Loucy (cell line): ENCODE results near the gene GHSR.

Experiments used
- H2AFZ ChIP-seq: fragments of 200-600 bp; sonication (generic); 2 replicates; pipeline ENCODE4 v1.6.0; 2016; ENCODE audit warnings: antibody characterized with exemption, mild to moderate bottlenecking, low read length, moderate library complexity
- H3F3A ChIP-seq: fragments of 200-600 bp; 2 replicates; pipeline ENCODE4 v1.6.0; 2016; ENCODE audit warnings: antibody characterized with exemption, low read depth, mild to moderate bottlenecking
- H3K27me3 ChIP-seq: fragments of 200-600 bp; sonication (generic); 2 replicates; pipeline ENCODE4 v1.6.1; 2014; ENCODE audit warnings: low read length, mild to moderate bottlenecking; ENCODE audit not compliant: insufficient read depth, poor library complexity, severe bottlenecking
- H3K36me3 ChIP-seq: fragments of 200-600 bp; sonication (generic); 2 replicates; pipeline ENCODE4 v1.6.1; 2016; ENCODE audit warnings: low read length; ENCODE audit not compliant: insufficient read depth
- H3K4me1 ChIP-seq: fragments of 200-600 bp; sonication (generic); 2 replicates; pipeline ENCODE4 v1.5.1; 2014; ENCODE audit warnings: low read length, mild to moderate bottlenecking; ENCODE audit not compliant: insufficient read depth, poor library complexity, severe bottlenecking
- H3K4me2 ChIP-seq: fragments of 200-600 bp; sonication (generic); 2 replicates; pipeline ENCODE4 v1.6.0; 2014; ENCODE audit warnings: antibody characterized with exemption, low read length, low read depth, mild to moderate bottlenecking; ENCODE audit not compliant: poor library complexity, severe bottlenecking
- H3K4me3 ChIP-seq: fragments of 200-600 bp; sonication (generic); 2 replicates; pipeline ENCODE4 v1.5.1; 2014; ENCODE audit warnings: low read length, mild to moderate bottlenecking, mixed read lengths; ENCODE audit not compliant: poor library complexity, severe bottlenecking
- H3K79me2 ChIP-seq: fragments of 200-600 bp; sonication (generic); 2 replicates; pipeline ENCODE4 v1.6.1; 2014; ENCODE audit warnings: low read length; ENCODE audit not compliant: insufficient read depth
- H3K9ac ChIP-seq: fragments of 200-600 bp; sonication (generic); 2 replicates; pipeline ENCODE4 v1.6.0; 2014; ENCODE audit warnings: mild to moderate bottlenecking, low read depth, low read length, moderate library complexity; ENCODE audit not compliant: poor library complexity, severe bottlenecking
- H3K9me2 ChIP-seq: fragments of 200-600 bp; sonication (generic); replicated peaks from 2 replicates; pipeline ENCODE4 v1.6.1; 2016; ENCODE audit warnings: low read depth, low read length, mixed read lengths
- H3K9me3 ChIP-seq: fragments of 200-600 bp; sonication (generic); 2 replicates; pipeline ENCODE4 v1.6.1; 2014; ENCODE audit warnings: mild to moderate bottlenecking, antibody characterized with exemption, low read length, low read depth; ENCODE audit not compliant: insufficient read depth
- H4K20me1 ChIP-seq: fragments of 200-600 bp; sonication (generic); 2 replicates; pipeline ENCODE4 v1.6.0; 2014; ENCODE audit warnings: antibody characterized with exemption, low read length, mild to moderate bottlenecking; ENCODE audit not compliant: insufficient read depth, poor library complexity, severe bottlenecking
- EZH2phosphoT487 ChIP-seq: fragments of 200-600 bp; IDR thresholded peaks from 2 replicates; pipeline ENCODE4 v1.6.1; 2018; ENCODE audit warnings: antibody characterized with exemption, mild to moderate bottlenecking, moderate library complexity, borderline replicate concordance
- TF ChIP-seq, protein P1 (sequence below): fragments of 200-600 bp; sonication (generic); conservative IDR thresholded peaks from 2 replicates; pipeline ENCODE4 v1.5.1; 2014; ENCODE audit warnings: mild to moderate bottlenecking, antibody characterized with exemption, low read length

The GHSR gene

GRCh38 chr3:172476347-172476746 lies 28.1 kb upstream of the GHSR start:
- H3K36me3 ChIP-seq, result no peaks in the 10 kb centered on the region
- H3K9me3 ChIP-seq, result no peaks in the 10 kb centered on the region
- H2AFZ ChIP-seq, result peak overlapping the region; percentile 94
- H3K9ac ChIP-seq, result peak overlapping the region; percentile 56
- no peaks in the 10 kb centered on the region for H3K79me2 ChIP-seq
- H3K27me3 ChIP-seq, result no peaks in the 10 kb centered on the region
- H4K20me1 ChIP-seq, result no peaks in the 10 kb centered on the region
- peak overlapping the region; percentile 60 for H3K4me2 ChIP-seq
- no peaks in the 10 kb centered on the region for H3K4me1 ChIP-seq
- H3K4me3 ChIP-seq, result peak overlapping the region; percentile 74
- TF ChIP-seq, protein P1, sequence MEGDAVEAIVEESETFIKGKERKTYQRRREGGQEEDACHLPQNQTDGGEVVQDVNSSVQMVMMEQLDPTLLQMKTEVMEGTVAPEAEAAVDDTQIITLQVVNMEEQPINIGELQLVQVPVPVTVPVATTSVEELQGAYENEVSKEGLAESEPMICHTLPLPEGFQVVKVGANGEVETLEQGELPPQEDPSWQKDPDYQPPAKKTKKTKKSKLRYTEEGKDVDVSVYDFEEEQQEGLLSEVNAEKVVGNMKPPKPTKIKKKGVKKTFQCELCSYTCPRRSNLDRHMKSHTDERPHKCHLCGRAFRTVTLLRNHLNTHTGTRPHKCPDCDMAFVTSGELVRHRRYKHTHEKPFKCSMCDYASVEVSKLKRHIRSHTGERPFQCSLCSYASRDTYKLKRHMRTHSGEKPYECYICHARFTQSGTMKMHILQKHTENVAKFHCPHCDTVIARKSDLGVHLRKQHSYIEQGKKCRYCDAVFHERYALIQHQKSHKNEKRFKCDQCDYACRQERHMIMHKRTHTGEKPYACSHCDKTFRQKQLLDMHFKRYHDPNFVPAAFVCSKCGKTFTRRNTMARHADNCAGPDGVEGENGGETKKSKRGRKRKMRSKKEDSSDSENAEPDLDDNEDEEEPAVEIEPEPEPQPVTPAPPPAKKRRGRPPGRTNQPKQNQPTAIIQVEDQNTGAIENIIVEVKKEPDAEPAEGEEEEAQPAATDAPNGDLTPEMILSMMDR, result no peak
- TF ChIP-seq EZH2phosphoT487, result no peak
- no peaks in the 10 kb centered on the region for H3K9me2 ChIP-seq
- no peaks in the 10 kb centered on the region for H3F3A ChIP-seq

DNA sequence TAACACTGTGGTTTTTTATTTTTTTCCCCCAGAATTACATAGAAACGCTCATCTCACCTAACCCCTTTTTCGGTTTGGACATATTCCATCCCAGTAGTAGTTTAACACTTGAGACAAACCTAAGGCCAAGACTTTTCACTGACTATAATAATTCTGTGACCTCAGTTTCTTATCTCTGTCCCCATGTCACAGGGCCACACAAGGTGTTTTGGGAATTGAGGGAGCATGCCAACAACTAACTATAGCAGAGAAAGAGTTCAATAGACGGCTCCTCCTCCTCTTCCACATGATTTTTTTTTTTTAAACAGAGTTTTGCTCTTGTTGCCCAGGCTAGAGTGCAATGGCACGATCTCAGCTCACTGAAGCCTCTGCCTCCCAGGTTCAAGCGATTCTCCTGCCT lies 27.4 kb upstream of the GHSR start:
- Histone ChIP-seq H3K4me1 (no peaks in the 10 kb centered on the region), H4K20me1 (no peaks in the 10 kb centered on the region), H3K79me2 (no peaks in the 10 kb centered on the region), H2AFZ (no peak overlapping the region), H3K36me3 (no peaks in the 10 kb centered on the region), H3K4me2 (no peak overlapping the region), H3K4me3 (no peak overlapping the region), H3K9me3 (no peaks in the 10 kb centered on the region), H3F3A (no peaks in the 10 kb centered on the region), H3K9me2 (no peaks in the 10 kb centered on the region), H3K9ac (no peak overlapping the region), H3K27me3 (no peaks in the 10 kb centered on the region)
- TF ChIP-seq, protein P1, result no peak
- TF ChIP-seq EZH2phosphoT487, result no peak

DNA sequence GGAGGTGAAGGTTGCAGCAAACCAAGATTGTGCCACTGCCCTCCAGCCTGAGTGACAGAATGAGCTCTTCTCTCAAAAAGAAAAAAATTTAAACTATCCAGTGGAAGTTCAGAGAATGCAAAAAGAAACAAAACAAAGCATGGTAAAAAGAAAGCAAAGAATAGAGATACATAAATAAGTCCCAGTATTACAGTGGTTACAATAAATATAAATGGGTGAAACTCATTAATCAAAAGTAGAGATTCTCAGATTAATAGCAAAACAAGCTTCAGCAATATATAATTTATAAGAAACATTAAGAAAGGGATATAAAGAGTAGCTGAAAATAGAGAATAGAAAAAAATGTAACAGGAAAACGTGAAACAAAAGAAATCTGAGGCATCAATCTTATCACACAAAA lies 23.6 kb upstream of the GHSR start:
- no peak overlapping the region for H3K9ac ChIP-seq
- no peaks in the 10 kb centered on the region for H4K20me1 ChIP-seq
- H3F3A ChIP-seq, result no peaks in the 10 kb centered on the region
- H3K79me2 ChIP-seq, result no peaks in the 10 kb centered on the region
- no peaks in the 10 kb centered on the region for H3K27me3 ChIP-seq
- no peaks in the 10 kb centered on the region for H3K9me3 ChIP-seq
- H3K4me1 ChIP-seq, result no peaks in the 10 kb centered on the region
- no peak for TF ChIP-seq EZH2phosphoT487
- TF ChIP-seq, protein P1, result no peak
- H3K4me3 ChIP-seq, result no peak overlapping the region
- no peak overlapping the region for H3K4me2 ChIP-seq
- H3K9me2 ChIP-seq, result no peaks in the 10 kb centered on the region
- no peak overlapping the region for H2AFZ ChIP-seq
- no peaks in the 10 kb centered on the region for H3K36me3 ChIP-seq
